GM18520 (cell line): ENCODE measurements around the gene KCNJ10.

Experiments
- ATAC-seq: cut with Tn5 transposase; IDR thresholded peaks from one replicate; pipeline ENCODE4 v1.9.1; 2021; ENCODE audit not compliant: unreplicated experiment

Gene KCNJ10

GRCh38 chr1:160084771-160085321 is 14.9 kb upstream of the KCNJ10 start:
- no peak for ATAC-seq

GRCh38 chr1:160083968-160084770 is 14.2 kb upstream of the KCNJ10 start:
- no peak for ATAC-seq

- no peak for ATAC-seq
Measured at GRCh38 chr1:160082926-160083325, 13.0 kb upstream of the KCNJ10 start.

GRCh38 chr1:160082487-160082886 is 12.5 kb upstream of the KCNJ10 start:
- ATAC-seq = no peak

GRCh38 chr1:160081261-160081936 is 11.4 kb upstream of the KCNJ10 start, which contains the start of gene KCNJ9:
Gene KCNJ9, plus strand, starts transcription at chr1:160081538. Its CDS starts 2,493 bp downstream, at chr1:160084031.
- ATAC-seq = no peak

- no peak for ATAC-seq
Measured at GRCh38 chr1:160080381-160081100, 10.6 kb upstream of the KCNJ10 start.

GRCh38 chr1:160079448-160079847 is 9.5 kb upstream of the KCNJ10 start:
- ATAC-seq = no peak

GRCh38 chr1:160078512-160079195 is 8.7 kb upstream of the KCNJ10 start:
- no peak for ATAC-seq

GRCh38 chr1:160077486-160077885 is 7.5 kb upstream of the KCNJ10 start:
- no peak for ATAC-seq

GRCh38 chr1:160076295-160076694 is 6.3 kb upstream of the KCNJ10 start:
- ATAC-seq = no peak

GRCh38 chr1:160075836-160076235 is 5.9 kb upstream of the KCNJ10 start:
- ATAC-seq = no peak

GRCh38 chr1:160074865-160075264 is 4.9 kb upstream of the KCNJ10 start:
- ATAC-seq = no peak

GRCh38 chr1:160071289-160071688 is 1.3 kb upstream of the KCNJ10 start:
- no peak for ATAC-seq

GRCh38 chr1:160070243-160071163 is 543 bp upstream of the KCNJ10 start:
- ATAC-seq = no peak

- ATAC-seq = no peak
Measured at GRCh38 chr1:160068225-160068624, 1.7 kb downstream of the KCNJ10 start.

GRCh38 chr1:160066829-160067745 is 2.9 kb downstream of the KCNJ10 start:
- no peak for ATAC-seq

- ATAC-seq = no peak
Measured at GRCh38 chr1:160064746-160065145, 5.2 kb downstream of the KCNJ10 start.

- ATAC-seq = no peak
Measured at GRCh38 chr1:160064164-160064563, 5.8 kb downstream of the KCNJ10 start.

GRCh38 chr1:160063176-160063575 is 6.8 kb downstream of the KCNJ10 start:
- ATAC-seq = no peak
